Hepatic stellate cell (primary cell): ENCODE data around the gene TTLL1.

Experiments
- DNase-seq: peaks from one replicate; pipeline ENCODE4 v3.0.0; 2011; ENCODE audit warnings: low spot score

TTLL1 gene

GRCh38 chr22:43088984-43089717, at the start of gene TTLL1:
TSS of gene TTLL1 (minus strand) at chr22:43089391. CDS start at chr22:43075586, 13,805 bp downstream.
- peak; percentile 95 for DNase-seq

- no peak for DNase-seq
Measured at GRCh38 chr22:43136801-43137200, 47.6 kb upstream of the TTLL1 start.

GRCh38 chr22:43136255-43136654, 47.1 kb upstream of the TTLL1 start:
- peak; percentile 77 for DNase-seq

- DNase-seq = no peak
Measured at GRCh38 chr22:43135565-43135964, 46.4 kb upstream of the TTLL1 start.

GRCh38 chr22:43134553-43134952, 45.4 kb upstream of the TTLL1 start:
- no peak for DNase-seq

- no peak for DNase-seq
Measured at GRCh38 chr22:43133401-43133800, 44.2 kb upstream of the TTLL1 start.

GRCh38 chr22:43131773-43132501, 42.7 kb upstream of the TTLL1 start:
- DNase-seq = no peak

- no peak for DNase-seq
Measured at GRCh38 chr22:43129426-43130425, 40.5 kb upstream of the TTLL1 start.

- DNase-seq = no peak
Measured at GRCh38 chr22:43128928-43129424, 39.8 kb upstream of the TTLL1 start.

- no peak for DNase-seq
Measured at GRCh38 chr22:43128116-43128515, 38.9 kb upstream of the TTLL1 start.

GRCh38 chr22:43127166-43127908, 38.1 kb upstream of the TTLL1 start:
- DNase-seq = no peak

- DNase-seq = peak; percentile 99
Measured at GRCh38 chr22:43126501-43127165, 37.4 kb upstream of the TTLL1 start.

- DNase-seq = no peak
Measured at GRCh38 chr22:43118953-43119458, 29.8 kb upstream of the TTLL1 start.

- no peak for DNase-seq
Measured at GRCh38 chr22:43118024-43118849, 29.0 kb upstream of the TTLL1 start.

- DNase-seq = no peak
Measured at GRCh38 chr22:43116932-43117331, 27.7 kb upstream of the TTLL1 start.

GRCh38 chr22:43114958-43115357, 25.8 kb upstream of the TTLL1 start:
- DNase-seq = no peak

- DNase-seq = no peak
Measured at GRCh38 chr22:43113526-43114251, 24.5 kb upstream of the TTLL1 start.

GRCh38 chr22:43110927-43111623, 21.9 kb upstream of the TTLL1 start:
- DNase-seq = no peak
